Measurements from ENCODE around the gene TNFRSF11A.

GRCh38 chr18:62387257-62387656 is 62.1 kb downstream of the TNFRSF11A start:
- no peak for TF ChIP-seq EZH2 (IDR thresholded peaks at IDR 0.05)
- no peak for TF ChIP-seq POLR2AphosphoS5 (IDR thresholded peaks at IDR 0.05; ENCODE audit: borderline replicate concordance, low read depth, low read length)
- TF ChIP-seq FOXP2 (optimal IDR thresholded peaks at IDR 0.05; ENCODE audit: control extremely low read depth, extremely low read length, insufficient read depth), result no peak
